OCI-LY7 (cell line): ENCODE measurements around the gene OR5B17. TPM values are rescaled to one million over a fixed set of nuclear protein-coding genes. Genes with fewer than 3 reads are reported as not detected.

Experiments used
- BruUV-seq: library from RNA; stranded (reverse); fragments of 400-500 nt; replicated peaks from 2 replicates; lab custom pipeline; 2021; lab: Mats Ljungman, UMichigan
- CTCF ChIA-PET: fragments of 300-600 bp; sonication (Branson Sonifier 250); formaldehyde crosslinking; loops from one replicate; lab custom pipeline; 2022; ENCODE audit warnings: antibody characterized with exemption; ENCODE audit not compliant: unreplicated experiment; lab: Charles Lee
- POLR2A ChIA-PET: fragments of 300-600 bp; sonication (Branson Sonifier 250); formaldehyde crosslinking; loops from one replicate; lab custom pipeline; 2022; ENCODE audit warnings: antibody characterized with exemption; lab: Charles Lee
- DNase-seq: peaks from one replicate; pipeline ENCODE4 v3.0.0-alpha.2; 2015; ENCODE audit warnings: low spot score
- H2AFZ ChIP-seq: fragments of 200-600 bp; sonication (generic), shearing (Covaris generic); 2 replicates; pipeline ENCODE4 v1.6.1; 2014; ENCODE audit warnings: mild to moderate bottlenecking, antibody characterized with exemption, low read length, moderate library complexity
- H3K27ac ChIP-seq: fragments of 200-600 bp; sonication (generic); 2 replicates; pipeline ENCODE4 v1.5.1; 2014; ENCODE audit warnings: mixed run types, low read depth, mild to moderate bottlenecking, moderate library complexity, low read length, inconsistent platforms; ENCODE audit not compliant: poor library complexity, severe bottlenecking
- H3K36me3 ChIP-seq: fragments of 200-600 bp; sonication (generic); 2 replicates; pipeline ENCODE4 v1.6.1; 2014; ENCODE audit warnings: mild to moderate bottlenecking, antibody characterized with exemption, low read length, moderate library complexity, mixed read lengths; ENCODE audit not compliant: insufficient read depth
- H3K4me1 ChIP-seq: fragments of 200-600 bp; sonication (generic); 2 replicates; pipeline ENCODE4 v1.5.1; 2014; ENCODE audit warnings: mild to moderate bottlenecking, low read length; ENCODE audit not compliant: insufficient read depth, poor library complexity, severe bottlenecking
- H3K4me2 ChIP-seq: fragments of 200-600 bp; sonication (generic); 2 replicates; pipeline ENCODE4 v1.6.1; 2014; ENCODE audit warnings: mild to moderate bottlenecking, low read length
- H3K4me3 ChIP-seq: fragments of 200-600 bp; sonication (generic); 2 replicates; pipeline ENCODE4 v1.5.1; 2014; ENCODE audit warnings: mild to moderate bottlenecking, low read depth, low read length; ENCODE audit not compliant: poor library complexity, severe bottlenecking
- H3K79me2 ChIP-seq: fragments of 200-600 bp; sonication (generic); 2 replicates; pipeline ENCODE4 v1.6.1; 2016; ENCODE audit warnings: low read depth, mild to moderate bottlenecking, low read length, moderate library complexity, mixed read lengths; ENCODE audit not compliant: insufficient read depth
- H3K9me2 ChIP-seq: fragments of 200-600 bp; sonication (generic); 2 replicates; pipeline ENCODE4 v1.6.1; 2016; ENCODE audit warnings: mild to moderate bottlenecking, low read length, mixed read lengths; ENCODE audit not compliant: insufficient read depth
- H3K9me3 ChIP-seq: fragments of 200-600 bp; sonication (generic); 2 replicates; pipeline ENCODE4 v1.6.1; 2014; ENCODE audit warnings: mild to moderate bottlenecking, mixed run types, low read length, mixed read lengths
- H4K20me1 ChIP-seq: fragments of 200-600 bp; sonication (generic); 2 replicates; pipeline ENCODE4 v1.6.1; 2014; ENCODE audit warnings: mild to moderate bottlenecking, antibody characterized with exemption, low read length, moderate library complexity, mixed read lengths; ENCODE audit not compliant: insufficient read depth
- CTCF ChIP-seq: fragments of 200-600 bp; sonication (generic); conservative IDR thresholded peaks from 2 replicates; pipeline ENCODE4 v1.5.1; 2014; ENCODE audit warnings: mild to moderate bottlenecking, antibody characterized with exemption, low read length, moderate library complexity, mixed read lengths
- EZH2phosphoT487 ChIP-seq: fragments of 200-600 bp; sonication (generic); IDR thresholded peaks from 2 replicates; pipeline ENCODE4 v1.6.1; 2018; ENCODE audit warnings: low read depth, borderline replicate concordance, mild to moderate bottlenecking, mixed run types, antibody characterized with exemption, low read length, moderate library complexity, mixed read lengths
- intact Hi-C: fragments of 100-400 bp; cut with micrococcal nuclease; formaldehyde crosslinking; loops from one replicate; pipeline ENCODE4 v1.10.0; 2022; ENCODE audit not compliant: unreplicated experiment
- total RNA-seq, 2 experiments: library from RNA; depleted of rRNA in 1 of 2; stranded (reverse); fragments of >200 nt in 1 of 2; shearing (Covaris generic) in 1 of 2; gene quantifications; 2 replicates each; pipeline ENCODE4 v1.2.3, GENCODE V29; 2014 to 2022

Gene OR5B17
- total RNA-seq, 2 experiments from 2014 or later: not detected

- H3K36me3 ChIP-seq: no peaks in the 10 kb centered on the region
- POLR2A ChIA-PET: interaction anchor here (0.7 kb wide), 1 partner anchor 78 kb away, joined by 3 read pairs; no protein-coding TSS in a partner anchor
- H3K79me2 ChIP-seq: no peaks in the 10 kb centered on the region
- H3K9me3 ChIP-seq: peaks cover 12% of the 10 kb centered on the region; the same call in 1 of the 2 replicates
- DNase-seq: no peak
- no peak overlapping the region for H3K27ac ChIP-seq
- H3K4me3 ChIP-seq: no peak overlapping the region
- no peak overlapping the region for H2AFZ ChIP-seq
- no peaks in the 10 kb centered on the region for H3K4me1 ChIP-seq
- TF ChIP-seq CTCF: no peak
- no peak for TF ChIP-seq EZH2phosphoT487
- H3K4me2 ChIP-seq: no peak overlapping the region
- H4K20me1 ChIP-seq: no peaks in the 10 kb centered on the region
- no peaks in the 10 kb centered on the region for H3K9me2 ChIP-seq
- intact Hi-C loops: no loop called here
- CTCF ChIA-PET: no interaction called here
- no TSS peak for BruUV-seq
Measured at GRCh38 chr11:58391879-58392278, 33.0 kb upstream of the OR5B17 start.

GRCh38 chr11:58390551-58391063, 31.7 kb upstream of the OR5B17 start:
- no peaks in the 10 kb centered on the region for H4K20me1 ChIP-seq
- BruUV-seq: no TSS peak
- H3K36me3 ChIP-seq: no peaks in the 10 kb centered on the region
- H3K27ac ChIP-seq: no peak overlapping the region
- POLR2A ChIA-PET: no interaction called here
- H2AFZ ChIP-seq: no peak overlapping the region
- H3K4me2 ChIP-seq: no peak overlapping the region
- DNase-seq: no peak
- CTCF ChIA-PET: no interaction called here
- intact Hi-C loops: no loop called here
- TF ChIP-seq EZH2phosphoT487: no peak
- TF ChIP-seq CTCF: no peak
- H3K4me3 ChIP-seq: no peak overlapping the region
- no peaks in the 10 kb centered on the region for H3K9me2 ChIP-seq
- H3K4me1 ChIP-seq: no peaks in the 10 kb centered on the region
- peaks cover 12% of the 10 kb centered on the region; the same call in 1 of the 2 replicates for H3K9me3 ChIP-seq
- H3K79me2 ChIP-seq: no peaks in the 10 kb centered on the region

GRCh38 chr11:58354727-58355126, 4.1 kb downstream of the OR5B17 start:
- ChIA-PET POLR2A (interaction anchor here (1.2 kb wide), 1 partner anchor 140 kb away, joined by 3 read pairs; no protein-coding TSS in a partner anchor), CTCF (no interaction called here)
- Histone ChIP-seq H3K4me2 (no peak overlapping the region), H2AFZ (no peak overlapping the region), H3K9me3 (no peaks in the 10 kb centered on the region), H3K4me1 (no peaks in the 10 kb centered on the region), H3K27ac (no peak overlapping the region), H4K20me1 (no peaks in the 10 kb centered on the region), H3K9me2 (no peaks in the 10 kb centered on the region; the same call in 1 of the 2 replicates), H3K4me3 (no peak overlapping the region), H3K79me2 (no peaks in the 10 kb centered on the region), H3K36me3 (no peaks in the 10 kb centered on the region)
- DNase-seq: no peak
- no peak for TF ChIP-seq CTCF
- no peak for TF ChIP-seq EZH2phosphoT487
- BruUV-seq: no TSS peak
- intact Hi-C loops: no loop called here
